Left cardiac atrium (tissue), 4 donors: ENCODE measurements around the gene ELFN2. TPM values are rescaled to one million over a fixed set of nuclear protein-coding genes. Genes with fewer than 3 reads are reported as not detected.

Experiments used
- ATAC-seq, 2 donors: fragments of 200-7000 bp; cut with Tn5 transposase; one replicate each; pipeline ENCODE4 v1.9.1; 2020; ENCODE audit warnings: mild to moderate bottlenecking in 2 of 2, moderate library complexity in 2 of 2
- DNase-seq: peaks from one replicate; pipeline ENCODE4 v3.0.0-alpha.2; 2020
- intact Hi-C, 2 donors: fragments of 100-400 bp; cut with DNase I; formaldehyde crosslinking; loops; one replicate each; pipeline versions ENCODE4 v1.14.1 to v1.15.1; 2022 to 2023
- total RNA-seq, 2 donors: library from RNA; stranded (reverse); fragmentation: NEBNext Ultra II Directional; extraction: Animal tissue kit (Norgen Biotek cat#: 25700); gene quantifications; one replicate each; pipeline ENCODE4 v1.2.1, GENCODE V29; 2021
- donor health status: DM: no; HTN: yes; CAD: no.
- donor health status: DM: no; HTN: yes; CAD: no; lungs with severe emphysema.
- donor health status: DM: yes; HTN: yes; CAD: no.
- donor health status: Dilated cardiomyopathy.

The ELFN2 gene
- total RNA-seq, 2 donors from 2014 or later = 0.05 TPM; not detected in 1

DNA sequence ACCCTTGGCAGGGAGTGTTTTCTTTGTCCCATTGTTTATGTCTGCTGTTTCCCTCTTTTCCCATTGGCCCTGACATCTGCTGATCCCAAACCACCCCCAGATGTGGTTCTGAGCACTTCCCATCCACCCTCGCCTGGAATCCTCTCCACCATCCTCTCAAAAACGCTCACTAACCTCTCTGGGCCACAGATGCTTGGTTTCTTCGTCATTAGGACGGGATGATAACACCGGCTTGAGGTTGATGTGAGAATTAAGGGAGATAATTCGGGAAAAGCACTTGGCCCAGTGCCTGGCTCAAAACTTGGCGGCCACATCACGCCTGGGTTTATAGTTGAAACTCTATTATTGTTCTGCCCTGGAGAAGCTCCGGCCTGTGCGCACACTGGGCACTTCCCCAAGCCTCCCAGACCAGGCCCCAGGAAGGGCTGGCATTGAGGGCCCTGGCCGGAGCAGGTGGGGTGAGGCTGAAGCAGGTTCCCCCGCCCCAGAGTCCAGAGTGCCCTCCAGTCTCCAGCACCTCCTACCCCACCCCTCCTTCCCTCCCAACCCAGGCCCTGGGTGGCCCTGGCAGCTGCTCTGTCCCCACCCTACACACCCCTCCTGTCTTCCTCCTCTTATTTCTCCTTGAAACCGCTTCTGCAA lies 81.3 kb downstream of the ELFN2 start:
- intact Hi-C loops = no loop called here
- DNase-seq (no peak), ATAC-seq (peak; percentile 42 to 85)

DNA sequence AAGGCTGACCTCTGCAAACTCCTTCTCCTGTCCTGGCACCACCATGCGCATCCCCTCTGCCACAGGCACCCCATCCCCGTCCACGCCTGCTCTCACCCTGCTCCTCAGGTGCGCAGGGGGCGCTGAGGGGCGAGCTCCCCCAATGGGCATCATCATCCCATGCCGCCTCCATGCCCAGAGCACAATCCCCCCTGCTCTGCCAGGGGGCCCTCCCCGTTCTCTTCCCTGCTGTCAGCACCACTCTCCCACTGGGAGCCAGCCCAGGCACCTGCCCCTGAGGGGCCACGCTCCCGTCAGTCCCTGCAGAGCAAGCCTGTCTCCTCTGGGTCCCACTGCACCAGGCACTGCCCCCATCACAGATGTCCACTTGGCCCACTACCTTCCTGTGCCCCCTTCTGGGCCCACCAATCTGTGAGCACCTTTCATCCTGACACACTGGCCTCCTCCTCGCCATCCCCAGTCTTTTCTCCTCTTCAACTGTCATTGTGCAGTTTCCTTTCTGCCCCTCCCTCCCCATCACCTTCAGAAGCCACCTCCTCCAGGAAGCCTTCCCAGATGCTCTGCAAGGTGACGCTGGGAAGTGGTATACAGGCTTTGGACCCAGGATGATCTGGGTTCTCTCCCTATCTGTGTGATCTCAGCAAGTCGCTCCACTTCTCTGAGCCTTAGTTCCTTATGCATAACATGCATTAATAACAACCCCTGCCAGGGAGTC lies 82.4 kb downstream of the ELFN2 start:
- intact Hi-C loops = no loop called here
- DNase-seq (no peak), ATAC-seq (no peak)

DNA sequence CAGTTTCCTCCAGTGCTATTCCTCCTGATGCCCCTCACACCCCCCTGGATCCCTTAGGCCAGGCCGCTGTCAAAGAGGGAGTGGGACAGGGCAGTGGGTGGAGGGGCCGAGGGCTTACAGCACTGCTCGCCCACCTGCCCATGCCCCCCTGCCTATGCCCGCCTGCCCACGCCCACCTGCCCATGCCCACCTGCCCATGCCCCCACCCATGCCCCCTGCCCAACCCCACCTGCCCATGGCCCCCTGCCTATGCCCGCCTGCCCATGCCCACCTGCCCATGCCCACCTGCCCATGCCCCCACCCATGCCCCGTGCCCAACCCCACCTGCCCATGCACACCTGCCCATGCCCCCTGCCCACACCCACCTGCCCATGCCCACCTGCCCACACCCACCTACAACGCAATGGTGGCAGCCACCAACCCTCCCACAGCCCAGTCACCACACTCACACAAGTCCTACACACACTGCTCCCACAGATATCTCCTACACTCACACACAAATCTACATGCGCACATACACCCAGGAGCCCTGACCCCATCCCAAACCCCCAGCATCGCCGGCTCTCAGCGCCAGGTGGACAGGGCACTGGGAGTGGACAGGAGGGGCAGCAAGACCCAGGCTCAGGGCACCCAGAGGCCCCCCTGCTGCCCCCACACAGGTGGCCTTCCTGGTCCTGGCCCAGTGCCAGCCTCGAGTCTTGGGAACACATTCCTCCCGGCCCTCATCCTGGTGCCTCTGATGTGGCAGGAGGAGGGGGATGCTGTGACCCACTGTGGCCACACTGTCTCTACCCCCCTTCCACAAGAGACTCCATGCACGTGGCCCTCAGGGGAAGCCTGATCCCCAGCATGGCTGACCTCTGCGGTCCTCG lies 83.2 kb downstream of the ELFN2 start:
- intact Hi-C loops = no loop called here
- DNase-seq (no peak), ATAC-seq (no peak)

DNA sequence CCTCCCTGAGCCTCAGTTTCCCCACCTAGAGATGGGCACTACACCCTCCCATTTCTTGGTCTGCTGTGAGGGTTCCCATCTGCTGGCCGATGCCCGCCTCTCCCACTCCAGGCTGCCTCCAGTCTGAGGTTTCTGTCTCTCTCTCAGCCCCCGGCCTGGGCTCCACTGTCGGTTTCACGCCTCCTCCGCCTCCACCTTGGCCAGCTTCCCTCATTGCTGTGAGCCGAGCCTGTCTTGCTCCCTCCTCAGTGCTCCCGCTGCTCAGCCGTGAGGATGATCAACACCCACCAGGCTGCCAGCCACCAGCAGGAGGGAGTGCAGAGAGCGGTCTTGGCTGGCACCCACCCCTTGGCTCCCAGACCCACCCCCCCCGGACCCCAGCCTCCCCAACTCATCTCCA lies 83.9 kb downstream of the ELFN2 start:
- ATAC-seq = no peak
- intact Hi-C loops = no loop called here

DNA sequence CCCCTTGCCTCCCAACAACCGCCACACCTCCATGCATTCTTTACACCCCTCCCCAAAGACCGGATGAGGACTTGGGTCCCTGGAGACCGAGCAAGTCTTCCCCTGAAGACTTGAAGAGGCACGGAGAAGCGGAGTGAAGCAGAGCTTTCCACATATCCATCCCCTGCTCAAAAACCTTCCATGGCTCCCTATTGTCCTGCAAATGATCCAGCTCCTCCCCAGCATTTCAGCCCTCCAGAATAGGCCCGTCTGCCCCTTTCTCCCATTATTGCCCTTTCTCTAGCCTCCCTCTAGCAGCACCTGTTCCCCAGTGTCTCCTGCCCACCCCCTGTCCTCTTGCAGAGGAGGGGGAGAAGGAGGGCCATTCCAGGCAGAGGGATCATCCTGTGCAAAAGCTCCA lies 85.2 kb downstream of the ELFN2 start:
- intact Hi-C loops = no loop called here
- ATAC-seq = no peak
- DNase-seq = no peak

More for the DNA sequence above, 83.9 kb downstream of the ELFN2 start:
- DNase-seq = no peak

DNA sequence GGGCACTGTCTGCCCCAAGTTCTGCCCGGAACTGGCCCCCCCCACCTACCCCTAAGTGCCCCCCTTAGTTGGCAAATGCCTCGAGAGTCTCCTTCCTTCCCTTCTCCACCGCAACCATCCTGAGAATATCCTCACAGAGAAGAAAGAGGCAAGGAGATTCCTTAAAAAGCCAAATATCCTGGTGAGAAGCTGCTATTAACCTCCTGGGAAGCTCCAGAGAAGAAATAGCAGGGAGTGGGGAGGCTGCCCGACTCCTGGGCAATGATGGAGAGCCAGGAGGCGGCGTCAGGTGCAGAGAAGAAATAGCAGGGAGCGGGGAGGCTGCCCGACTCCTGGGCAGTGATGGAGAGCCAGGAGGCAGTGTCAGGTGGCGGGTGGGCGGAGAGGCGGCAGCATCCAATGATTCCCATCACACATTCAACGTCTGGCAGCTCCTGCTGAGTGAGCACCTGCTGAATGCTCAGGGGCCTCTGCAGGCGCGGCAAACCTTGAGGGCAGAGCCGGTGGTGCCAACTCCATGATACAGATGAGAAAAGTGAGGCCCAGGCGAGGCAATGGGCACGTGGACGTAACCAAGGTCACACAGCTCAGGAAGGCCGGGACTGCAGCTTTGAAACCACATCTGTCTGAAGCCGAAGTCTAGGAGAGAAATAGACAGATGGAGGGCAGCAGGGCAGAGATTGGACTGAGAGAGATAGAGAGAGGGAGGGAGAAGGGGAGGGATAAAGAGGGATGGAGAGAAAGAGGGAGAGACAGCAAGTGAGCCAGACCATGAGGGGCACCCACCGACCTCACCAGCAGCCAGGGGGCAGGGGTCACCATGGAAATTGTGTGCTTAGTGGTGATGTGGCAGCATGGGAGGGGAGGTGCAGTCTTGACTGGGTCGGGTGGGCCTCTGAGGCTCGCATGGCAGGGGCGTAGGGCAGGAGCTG lies 86.7 kb downstream of the ELFN2 start:
- DNase-seq (no peak), ATAC-seq (no peak)
- intact Hi-C loops = no loop called here

DNA sequence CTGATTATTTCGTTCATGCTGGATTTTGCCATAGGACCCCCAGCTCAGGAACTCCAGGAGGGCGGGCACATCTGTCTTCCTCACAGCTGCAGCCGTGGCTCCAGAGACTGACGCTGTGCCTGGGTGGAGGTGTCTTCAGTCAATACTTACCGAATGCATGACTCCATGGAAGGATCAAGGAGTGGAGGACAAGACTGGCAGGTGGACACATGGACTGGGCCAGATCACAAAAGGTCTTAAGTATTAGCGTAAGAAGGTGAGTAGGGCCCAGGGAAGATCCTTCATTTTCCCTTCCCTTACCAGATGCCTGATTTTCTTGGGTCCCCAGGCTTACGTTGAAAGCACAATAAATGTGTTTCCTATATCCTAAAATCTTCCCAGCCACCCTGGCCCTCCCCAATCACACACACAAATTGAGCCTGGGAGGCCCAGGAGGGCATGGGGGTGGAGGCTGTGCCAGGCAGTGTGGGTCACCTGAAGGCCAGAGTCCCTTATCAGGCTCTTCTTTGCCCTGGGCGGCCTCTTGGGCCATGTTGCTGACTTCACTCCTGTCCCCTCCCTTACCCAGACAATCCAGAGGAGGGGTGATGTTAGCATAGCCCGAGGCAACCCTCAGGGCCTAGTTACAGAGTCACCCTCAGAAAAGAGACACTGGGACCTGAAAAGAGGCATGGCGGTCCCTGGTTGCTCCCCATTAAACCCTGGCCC lies 88.6 kb downstream of the ELFN2 start:
- DNase-seq = no peak
- intact Hi-C loops = no loop called here
- no peak for ATAC-seq

DNA sequence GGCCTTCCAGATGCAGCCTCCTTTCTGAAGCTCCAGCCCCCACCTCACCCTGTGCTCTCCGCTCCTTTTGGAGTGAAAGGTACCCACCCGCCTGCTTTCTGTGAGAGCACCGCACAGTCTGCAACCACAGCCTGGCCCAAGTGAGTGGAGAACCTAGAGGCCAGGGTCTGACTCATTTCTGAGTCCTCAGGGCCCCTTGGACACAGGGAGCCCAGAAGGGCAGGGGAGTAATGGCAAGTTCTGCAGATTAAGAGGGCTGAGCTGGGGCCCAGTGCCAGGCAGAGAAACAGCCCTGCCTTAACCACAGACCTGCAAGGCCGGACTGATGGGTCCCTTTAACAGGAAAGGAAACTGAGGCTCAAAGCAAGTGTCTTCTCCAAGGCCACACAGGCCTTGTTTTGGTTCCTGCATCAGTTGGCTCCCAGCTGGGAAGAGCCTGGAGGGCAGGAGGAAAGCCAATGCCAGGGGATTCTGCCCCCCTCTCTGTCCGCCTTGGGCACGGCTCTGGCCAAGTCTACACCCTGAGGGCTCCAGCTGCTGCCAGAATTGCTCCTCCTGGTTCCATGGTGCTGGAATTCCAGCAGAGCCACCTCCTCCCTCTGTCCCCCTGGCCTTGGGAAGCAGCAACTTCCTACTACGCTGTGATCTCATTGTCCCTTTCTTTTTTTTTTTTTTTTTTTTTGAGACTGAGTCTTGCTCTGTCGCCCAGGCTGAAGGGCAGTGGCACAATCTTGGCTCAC lies 89.9 kb downstream of the ELFN2 start:
- intact Hi-C loops = no loop called here
- DNase-seq (no peak), ATAC-seq (no peak)

DNA sequence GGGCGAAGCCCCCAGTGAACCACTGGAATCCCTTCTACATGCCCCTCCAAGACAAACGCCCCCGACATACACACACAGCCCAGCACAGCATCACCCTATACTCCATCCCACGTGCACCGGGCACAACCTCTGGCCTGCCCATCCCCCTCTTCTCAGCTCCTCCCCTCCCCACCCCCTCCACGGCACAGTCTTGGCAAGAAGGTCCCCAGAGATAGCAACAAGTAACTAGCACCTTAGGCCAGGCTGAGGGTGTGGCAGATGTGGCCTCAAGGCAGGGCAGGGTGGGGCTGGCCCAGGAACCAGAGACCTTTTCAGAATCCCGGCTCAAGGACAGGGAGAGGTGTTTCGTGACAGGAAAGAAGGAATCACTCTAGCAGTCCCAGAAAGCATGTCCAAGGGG lies 90.7 kb downstream of the ELFN2 start:
- DNase-seq = no peak
- no peak for ATAC-seq
- intact Hi-C loops = no loop called here

DNA sequence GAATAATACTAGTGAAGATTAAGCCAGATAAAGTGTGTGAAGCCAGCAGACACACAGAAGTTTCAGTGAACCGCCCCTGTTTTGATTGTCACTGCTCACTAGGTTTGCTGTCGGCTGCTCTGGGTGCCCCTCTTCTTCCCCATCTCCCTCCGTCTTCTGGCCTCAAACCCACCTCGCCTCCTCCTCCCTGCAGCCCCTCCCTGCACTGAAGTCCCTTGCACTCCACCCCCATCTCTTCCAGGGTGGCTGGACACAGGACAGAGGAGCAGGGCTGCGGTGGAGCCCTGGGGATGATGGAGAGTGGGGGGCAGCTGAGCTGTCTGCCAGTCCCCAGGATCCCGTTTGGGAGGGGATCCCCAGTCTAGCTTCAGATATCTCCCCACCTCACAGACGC lies 91.5 kb downstream of the ELFN2 start:
- ATAC-seq (no peak), DNase-seq (no peak)
- intact Hi-C loops = no loop called here

DNA sequence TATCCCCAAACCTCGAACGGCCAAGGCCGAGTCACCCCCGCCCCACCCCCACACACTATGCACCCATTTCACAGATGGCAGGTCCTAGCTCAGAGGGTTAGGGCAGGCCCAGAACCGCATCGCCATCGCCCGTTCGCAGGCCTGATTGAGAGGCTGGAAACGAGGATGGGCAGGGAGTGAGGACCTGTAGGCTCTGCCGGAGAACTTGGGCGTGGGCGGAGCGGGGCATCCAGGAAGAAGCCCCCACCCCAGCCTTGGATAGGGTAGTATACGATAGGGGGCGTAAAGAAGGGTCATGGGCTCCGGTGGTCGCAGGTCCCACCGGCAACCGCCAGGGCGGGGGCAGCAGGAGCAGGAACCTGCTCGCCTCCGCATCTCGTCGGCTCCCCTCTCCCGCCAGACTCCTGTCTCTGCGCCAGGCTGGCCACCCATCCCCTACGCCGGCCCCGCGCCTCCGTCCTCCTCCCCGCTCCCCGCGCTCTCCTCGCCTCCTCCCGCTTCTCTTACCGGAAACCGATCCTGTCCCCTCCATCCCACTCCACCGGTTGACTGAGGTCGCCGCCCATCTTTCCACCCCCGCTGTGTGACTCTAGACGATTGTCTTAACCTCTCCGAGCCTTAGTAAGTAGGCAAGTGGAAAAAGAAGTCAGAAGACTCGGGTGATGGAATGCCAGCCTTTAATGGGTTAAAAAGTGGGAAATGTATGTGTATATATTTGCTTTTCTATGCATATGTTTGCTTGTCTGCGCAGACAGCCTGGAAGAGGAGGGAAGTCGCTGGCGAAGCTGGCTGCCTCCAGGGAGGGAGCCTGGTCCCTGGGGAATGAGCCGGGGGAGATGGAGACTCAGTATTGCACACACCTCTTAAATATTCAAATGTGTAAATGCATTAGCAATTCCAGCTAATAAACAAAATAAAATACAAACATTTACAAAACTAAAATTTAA lies 92.1 kb downstream of the ELFN2 start:
- no peak for ATAC-seq

DNA sequence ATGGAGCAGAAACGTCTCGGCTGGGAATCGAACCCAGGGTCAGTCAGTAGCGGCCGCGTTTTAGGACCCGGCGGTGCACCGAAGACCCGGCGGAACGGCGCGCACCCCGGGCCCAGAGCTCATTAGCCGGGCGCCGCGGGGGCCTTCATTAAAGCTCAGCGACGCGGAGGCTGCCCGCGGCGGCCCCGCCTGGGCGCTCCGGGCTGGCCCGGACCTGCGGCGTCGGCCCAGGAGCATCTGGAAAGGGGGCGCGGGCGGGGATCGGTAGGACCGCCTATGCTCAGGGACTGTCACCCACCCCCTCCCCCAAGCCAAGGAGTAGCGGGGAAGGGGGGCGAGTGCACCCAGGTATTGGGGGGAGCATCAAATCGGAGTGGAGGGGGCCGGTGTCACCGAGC lies 92.8 kb downstream of the ELFN2 start:
- intact Hi-C loops = no loop called here
- DNase-seq (no peak), ATAC-seq (no peak)

More for the DNA sequence above, 92.1 kb downstream of the ELFN2 start:
- intact Hi-C loops = no loop called here
- no peak for DNase-seq

DNA sequence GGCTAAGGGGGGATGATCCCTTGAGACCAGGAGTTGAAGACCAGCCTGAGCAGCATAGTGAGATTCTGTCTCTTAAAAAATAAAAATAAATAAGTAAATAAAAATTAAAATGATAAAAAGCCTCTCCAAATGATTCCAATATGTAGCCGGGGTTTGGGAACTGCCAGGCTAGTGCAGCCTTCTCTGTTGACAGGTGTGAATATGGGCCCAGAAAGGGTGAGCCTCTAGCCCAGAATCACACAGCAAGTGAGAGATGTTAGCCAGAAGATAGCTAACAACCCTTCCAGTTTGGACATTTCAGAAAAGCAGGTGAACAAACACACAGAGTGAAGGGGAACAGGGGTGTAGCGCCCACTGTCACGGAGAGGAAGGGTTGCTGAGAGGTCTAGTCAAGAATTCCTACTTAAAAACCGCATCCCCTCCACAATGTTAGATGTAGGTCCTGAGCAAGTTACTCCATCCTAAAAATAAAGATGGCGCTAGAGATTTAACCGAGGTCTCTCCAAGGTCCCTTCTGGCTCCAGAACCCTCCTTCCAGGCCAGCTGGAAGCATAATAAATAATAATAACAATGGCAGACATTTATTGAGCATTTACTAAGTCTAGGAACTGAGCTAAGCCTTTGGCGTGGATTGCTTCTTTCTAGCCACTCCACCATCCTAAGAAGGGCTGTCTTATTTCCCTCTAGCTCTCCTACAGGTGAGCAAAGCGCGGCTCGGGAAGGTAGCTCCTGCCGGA lies 93.4 kb downstream of the ELFN2 start:
- no peak for ATAC-seq
- intact Hi-C loops = no loop called here
- no peak for DNase-seq

DNA sequence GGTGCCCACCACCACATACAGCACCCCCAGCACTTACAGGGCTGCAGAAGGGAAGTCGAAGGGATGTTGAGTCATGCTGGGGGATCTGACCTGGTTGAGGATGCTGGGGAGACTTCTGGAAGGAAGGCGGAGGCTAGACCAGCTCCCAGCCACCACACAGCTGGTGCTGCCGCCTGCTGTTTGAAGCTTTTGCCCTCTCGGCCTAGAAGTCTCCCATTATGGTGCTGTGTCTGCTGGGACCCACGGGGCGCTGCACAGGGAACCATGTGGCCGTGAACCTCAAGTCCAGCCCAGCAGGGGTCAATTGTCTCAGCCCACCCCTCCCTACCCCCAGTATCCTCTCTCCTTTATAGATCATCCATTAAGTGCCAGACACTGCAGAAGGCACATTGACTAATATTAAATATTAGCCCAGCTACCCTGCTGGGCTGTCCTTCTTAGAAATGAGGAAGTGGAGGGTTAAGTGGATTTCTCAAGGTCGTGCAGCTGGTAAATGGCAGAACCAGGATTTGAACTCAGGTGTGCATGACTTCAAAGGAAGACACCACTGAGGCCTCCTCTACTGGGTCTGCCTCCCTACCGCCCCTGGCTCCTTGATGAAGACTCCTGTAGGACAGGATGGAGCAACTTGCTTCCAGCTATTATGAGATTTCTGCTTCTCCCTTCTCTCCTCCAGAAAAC lies 95.3 kb downstream of the ELFN2 start:
- DNase-seq (no peak), ATAC-seq (no peak)
- intact Hi-C loops = no loop called here

DNA sequence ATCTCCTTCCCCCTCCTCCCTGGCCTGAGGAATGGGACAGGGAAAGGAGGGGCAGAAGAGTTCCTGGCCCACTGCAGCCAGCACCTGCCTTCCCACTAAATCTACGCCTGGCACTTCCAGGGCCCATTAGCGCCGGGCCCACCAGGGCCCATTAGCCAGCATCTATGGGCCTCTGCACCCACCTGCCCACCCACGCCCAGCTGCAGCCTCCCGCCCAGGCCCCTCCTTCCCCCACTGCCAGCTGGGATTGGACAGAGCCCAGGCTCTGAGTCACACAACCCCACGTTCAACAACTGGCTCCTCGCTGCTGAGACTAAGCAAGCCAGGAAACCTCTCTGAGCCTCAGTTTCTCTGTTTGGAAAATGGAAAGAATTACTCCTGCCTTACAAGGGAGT lies 96.2 kb downstream of the ELFN2 start:
- ATAC-seq (peak in 1 of 2 donors; percentile 21), DNase-seq (no peak)
- intact Hi-C loops = no loop called here
